Effector CD4-positive, alpha-beta T cell (primary cell): ENCODE measurements around the gene PRDX2.

Experiments used
- DNase-seq: peaks from one replicate; pipeline ENCODE4 v3.0.0-alpha.2; 2020

Gene PRDX2

GRCh38 chr19:12792051-12792852 lies 9.3 kb downstream of the PRDX2 start:
- DNase-seq = peak; percentile 55

- peak; percentile 97 for DNase-seq
Observed at GRCh38 chr19:12791345-12792050, 10.1 kb downstream of the PRDX2 start, which contains the start of gene JUNB. JUNB (plus strand) TSS chr19:12791486; CDS start chr19:12791772, 286 bp downstream.

GRCh38 chr19:12790628-12791344 lies 10.8 kb downstream of the PRDX2 start:
- DNase-seq = no peak

- DNase-seq = peak; percentile 86
Observed at GRCh38 chr19:12789904-12790619, 11.5 kb downstream of the PRDX2 start.

- DNase-seq = peak; percentile 28
Observed at GRCh38 chr19:12789098-12789903, 12.3 kb downstream of the PRDX2 start.

- peak; percentile 56 for DNase-seq
Observed at GRCh38 chr19:12788682-12789097, 12.9 kb downstream of the PRDX2 start.

GRCh38 chr19:12788042-12788681 lies 13.4 kb downstream of the PRDX2 start:
- DNase-seq = no peak

- DNase-seq = no peak
Observed at GRCh38 chr19:12787458-12787857, 14.1 kb downstream of the PRDX2 start.

- no peak for DNase-seq
Observed at GRCh38 chr19:12786952-12787351, 14.6 kb downstream of the PRDX2 start.

GRCh38 chr19:12786141-12786870 lies 15.3 kb downstream of the PRDX2 start:
- DNase-seq = no peak

GRCh38 chr19:12785431-12786031 lies 16.1 kb downstream of the PRDX2 start:
- DNase-seq = no peak

- DNase-seq = peak; percentile 34
Observed at GRCh38 chr19:12784871-12785430, 16.6 kb downstream of the PRDX2 start.

GRCh38 chr19:12784394-12784870 lies 17.2 kb downstream of the PRDX2 start:
- no peak for DNase-seq

GRCh38 chr19:12783849-12784393 lies 17.7 kb downstream of the PRDX2 start:
- DNase-seq = no peak

GRCh38 chr19:12783291-12783848 lies 18.2 kb downstream of the PRDX2 start:
- DNase-seq = peak; percentile 23

- peak; percentile 95 for DNase-seq
Observed at GRCh38 chr19:12782424-12783290, 18.9 kb downstream of the PRDX2 start.

- DNase-seq = peak; percentile 91
Observed at GRCh38 chr19:12782174-12782423, 19.5 kb downstream of the PRDX2 start.
